Measurements from ENCODE around the gene DNAH1. TPM values are rescaled to one million over a fixed set of nuclear protein-coding genes. Genes with fewer than 3 reads are reported as not detected.

DNAH1 gene
- total RNA-seq, 1 experiment from 2014 or later: 5.9 TPM

GRCh38 chr3:52315006-52315405 lies 1.1 kb upstream of the DNAH1 start:
- ChIA-PET CTCF (no interaction called here), POLR2A (ENCODE audit: unreplicated experiment) (no interaction called here)
- no peak for TF ChIP-seq EZH2 (IDR thresholded peaks at IDR 0.05; ENCODE audit: low read depth)
- TF ChIP-seq, protein P1, sequence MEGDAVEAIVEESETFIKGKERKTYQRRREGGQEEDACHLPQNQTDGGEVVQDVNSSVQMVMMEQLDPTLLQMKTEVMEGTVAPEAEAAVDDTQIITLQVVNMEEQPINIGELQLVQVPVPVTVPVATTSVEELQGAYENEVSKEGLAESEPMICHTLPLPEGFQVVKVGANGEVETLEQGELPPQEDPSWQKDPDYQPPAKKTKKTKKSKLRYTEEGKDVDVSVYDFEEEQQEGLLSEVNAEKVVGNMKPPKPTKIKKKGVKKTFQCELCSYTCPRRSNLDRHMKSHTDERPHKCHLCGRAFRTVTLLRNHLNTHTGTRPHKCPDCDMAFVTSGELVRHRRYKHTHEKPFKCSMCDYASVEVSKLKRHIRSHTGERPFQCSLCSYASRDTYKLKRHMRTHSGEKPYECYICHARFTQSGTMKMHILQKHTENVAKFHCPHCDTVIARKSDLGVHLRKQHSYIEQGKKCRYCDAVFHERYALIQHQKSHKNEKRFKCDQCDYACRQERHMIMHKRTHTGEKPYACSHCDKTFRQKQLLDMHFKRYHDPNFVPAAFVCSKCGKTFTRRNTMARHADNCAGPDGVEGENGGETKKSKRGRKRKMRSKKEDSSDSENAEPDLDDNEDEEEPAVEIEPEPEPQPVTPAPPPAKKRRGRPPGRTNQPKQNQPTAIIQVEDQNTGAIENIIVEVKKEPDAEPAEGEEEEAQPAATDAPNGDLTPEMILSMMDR (conservative IDR thresholded peaks at IDR 0.05): no peak
- Histone ChIP-seq H3F3A (ENCODE audit: insufficient read depth, low read depth) (no peaks in the 10 kb centered on the region), H3K4me1 (replicated peaks; ENCODE audit: insufficient read depth) (peaks cover 26% of the 10 kb centered on the region), H3K4me3 (no peak overlapping the region), H2AFZ (no peak overlapping the region), H3K79me2 (ENCODE audit: low read depth) (no peaks in the 10 kb centered on the region), H3K27me3 (ENCODE audit: insufficient read depth, low read depth) (no peaks in the 10 kb centered on the region), H3K36me3 (ENCODE audit: low read depth) (no peaks in the 10 kb centered on the region), H3K9me3 (ENCODE audit: insufficient read depth, low read depth) (no peaks in the 10 kb centered on the region), H3K4me2 (no peak overlapping the region), H4K20me1 (ENCODE audit: insufficient read depth) (no peaks in the 10 kb centered on the region), H3K9me2 (ENCODE audit: insufficient read depth) (no peaks in the 10 kb centered on the region), H3K27ac (no peak overlapping the region)
- no TSS peak for BruUV-seq (replicated peaks)
- no peak for DNase-seq
- intact Hi-C loops (cut with micrococcal nuclease; ENCODE audit: unreplicated experiment): no loop called here

DNA sequence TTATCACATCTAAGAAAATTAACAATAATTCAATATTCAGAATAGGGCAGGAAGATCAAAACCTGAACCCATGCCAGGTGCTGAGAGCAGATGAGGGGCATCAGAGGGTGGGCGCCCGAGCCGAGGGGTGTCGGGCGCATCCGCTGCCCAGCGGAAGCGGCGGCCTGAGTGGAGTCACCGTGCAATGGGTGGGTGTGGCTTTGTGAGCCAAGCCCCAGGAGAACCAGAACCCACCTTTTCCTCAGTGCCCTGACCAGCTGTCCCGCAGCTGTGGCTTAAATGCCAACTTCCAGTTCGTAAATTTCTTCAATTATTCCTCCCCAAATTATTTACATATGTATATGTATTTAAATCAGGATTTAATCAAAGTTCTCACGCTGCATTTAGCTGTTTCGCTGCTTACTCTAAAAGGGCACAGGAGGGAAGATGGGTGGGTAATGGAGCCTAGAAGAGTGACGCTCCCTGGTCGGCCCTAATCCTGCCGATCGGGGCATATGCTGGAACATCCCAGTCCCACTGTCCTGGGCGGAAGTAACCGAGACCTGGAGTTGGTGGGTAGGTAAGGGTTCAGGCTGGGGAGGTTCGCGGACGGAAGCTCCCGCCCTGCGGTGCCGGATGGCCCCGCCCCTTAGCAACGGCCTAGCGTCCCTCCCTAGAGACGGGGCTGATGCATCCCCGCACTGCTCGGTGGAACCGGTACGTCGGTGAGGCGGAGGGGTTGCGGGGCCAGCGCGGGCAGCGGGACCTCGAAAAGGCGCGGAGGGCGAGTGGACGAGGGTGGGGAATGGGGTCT lies 1.3 kb downstream of the DNAH1 start:
- H3K4me1 ChIP-seq (replicated peaks; ENCODE audit: insufficient read depth): peaks cover 26% of the 10 kb centered on the region
- H4K20me1 ChIP-seq (ENCODE audit: insufficient read depth): no peaks in the 10 kb centered on the region
- BruUV-seq (replicated peaks): TSS peak; percentile 83
- H2AFZ ChIP-seq: no peak overlapping the region
- H3K79me2 ChIP-seq (ENCODE audit: low read depth): no peaks in the 10 kb centered on the region
- H3K27ac ChIP-seq: no peak overlapping the region
- H3K27me3 ChIP-seq (ENCODE audit: insufficient read depth, low read depth): no peaks in the 10 kb centered on the region
- H3K9me2 ChIP-seq (ENCODE audit: insufficient read depth): no peaks in the 10 kb centered on the region
- peak in 1 of 2 experiments; percentile 67 for DNase-seq
- H3F3A ChIP-seq (ENCODE audit: insufficient read depth, low read depth): no peaks in the 10 kb centered on the region
- TF ChIP-seq, protein P1 (conservative IDR thresholded peaks at IDR 0.05): no peak
- no peak for TF ChIP-seq EZH2 (IDR thresholded peaks at IDR 0.05; ENCODE audit: low read depth)
- no peak overlapping the region for H3K4me3 ChIP-seq
- intact Hi-C loops (cut with micrococcal nuclease; ENCODE audit: unreplicated experiment): no loop called here
- H3K4me2 ChIP-seq: no peak overlapping the region
- POLR2A ChIA-PET (ENCODE audit: unreplicated experiment): no interaction called here
- no peaks in the 10 kb centered on the region for H3K36me3 ChIP-seq (ENCODE audit: low read depth)
- CTCF ChIA-PET: no interaction called here
- no peaks in the 10 kb centered on the region for H3K9me3 ChIP-seq (ENCODE audit: insufficient read depth, low read depth)

- no peaks in the 10 kb centered on the region for H3F3A ChIP-seq (ENCODE audit: insufficient read depth, low read depth)
- H3K27ac ChIP-seq: no peak overlapping the region
- H2AFZ ChIP-seq: no peak overlapping the region
- BruUV-seq (replicated peaks): no TSS peak
- intact Hi-C loops (cut with micrococcal nuclease; ENCODE audit: unreplicated experiment): no loop called here
- no peaks in the 10 kb centered on the region for H3K9me2 ChIP-seq (ENCODE audit: insufficient read depth)
- no peaks in the 10 kb centered on the region for H3K79me2 ChIP-seq (ENCODE audit: low read depth)
- TF ChIP-seq EZH2 (IDR thresholded peaks at IDR 0.05; ENCODE audit: low read depth): no peak
- no peaks in the 10 kb centered on the region for H3K36me3 ChIP-seq (ENCODE audit: low read depth)
- H4K20me1 ChIP-seq (ENCODE audit: insufficient read depth): no peaks in the 10 kb centered on the region
- POLR2A ChIA-PET (ENCODE audit: unreplicated experiment): no interaction called here
- peaks cover 22% of the 10 kb centered on the region for H3K4me1 ChIP-seq (replicated peaks; ENCODE audit: insufficient read depth)
- H3K4me2 ChIP-seq: no peak overlapping the region
- DNase-seq: peak; percentile 18 to 50
- CTCF ChIA-PET: no interaction called here
- H3K27me3 ChIP-seq (ENCODE audit: insufficient read depth, low read depth): no peaks in the 10 kb centered on the region
- H3K9me3 ChIP-seq (ENCODE audit: insufficient read depth, low read depth): no peaks in the 10 kb centered on the region
- H3K4me3 ChIP-seq: no peak overlapping the region
These were observed 2.2 kb downstream of the DNAH1 start for GRCh38 chr3:52318186-52318816.

Data from PC-9 (cell line).